ENCODE data around the gene CPVL. TPM values are rescaled to one million over a fixed set of nuclear protein-coding genes. Genes with fewer than 3 reads are reported as not detected.

Gene CPVL
- total and polyA plus RNA-seq, 2 of the 8 experiments (the other 6 are each of a cell fraction or from before 2014, with no cell fraction given) = 40.0 to 55.0 TPM

DNA sequence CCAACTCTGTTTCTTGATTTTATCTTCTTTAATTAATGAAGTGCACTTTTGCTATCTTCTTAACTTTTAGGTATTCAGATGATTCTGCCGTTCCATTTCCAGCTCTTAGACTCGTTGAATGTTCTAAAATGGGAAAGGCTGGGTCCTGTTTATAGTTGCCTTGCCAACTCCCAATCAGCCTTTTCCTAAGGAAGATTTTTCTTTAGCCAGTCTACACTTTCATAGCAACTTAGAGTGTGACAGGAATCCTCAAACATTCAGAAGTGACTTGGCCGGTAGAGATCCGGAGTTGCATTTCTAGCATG, 165.2 kb downstream of the CPVL start:
- no peaks in the 10 kb centered on the region for H3K27me3 ChIP-seq (replicated peaks in 1 of 4; ENCODE audit: control insufficient read depth in 3 of 4, extremely low read depth in 1 of 4, insufficient read depth in 3 of 4, low read length in 3 of 4)
- no peaks in the 10 kb centered on the region for H3K36me3 ChIP-seq (ENCODE audit: control insufficient read depth in 2 of 4, insufficient read depth in 4 of 4, low read length in 3 of 4)
- no peak overlapping the region for H3K9ac ChIP-seq (replicated peaks in 1 of 4; ENCODE audit: extremely low read depth in 1 of 4, low read depth in 3 of 4, low read length in 3 of 4)
- H3K4me2 ChIP-seq (ENCODE audit: insufficient read depth in 1 of 2, low read depth in 2 of 2, low read length in 2 of 2) = no peak overlapping the region
- no peaks in the 10 kb centered on the region for H3K79me1 ChIP-seq (ENCODE audit: low read depth, low read length)
- H3K4ac ChIP-seq (replicated peaks; ENCODE audit: insufficient read length, low read depth, low read length) = no peak overlapping the region
- H4K5ac ChIP-seq (ENCODE audit: insufficient read length, low read depth, low read length) = no peak overlapping the region
- H2BK15ac ChIP-seq (ENCODE audit: low read length) = no peak overlapping the region
- H2AFZ ChIP-seq (ENCODE audit: low read length) = no peak overlapping the region
- H4K8ac ChIP-seq (ENCODE audit: extremely low read depth, insufficient read depth, low read length) = no peak overlapping the region
- no peak overlapping the region for H2BK5ac ChIP-seq (ENCODE audit: low read depth, low read length)
- no peak overlapping the region for H3K18ac ChIP-seq (ENCODE audit: extremely low read depth, low read length)
- H3K23me2 ChIP-seq (ENCODE audit: low read depth, low read length) = no peaks in the 10 kb centered on the region
- no peak overlapping the region for H2BK20ac ChIP-seq (ENCODE audit: low read length)
- TF ChIP-seq CHD1 (IDR thresholded peaks at IDR 0.05; ENCODE audit: low read depth, low read length) = no peak
- H3K4me1 ChIP-seq (replicated peaks in 1 of 4; ENCODE audit: control insufficient read depth in 3 of 4, insufficient read depth in 4 of 4, low read length in 3 of 4) = peaks cover 5 to 14% (median 11%) of the 10 kb centered on the region in 4 experiments
- 86% methylated on average over 4 of the region's 4 CpGs; no CpG with 5 or more reads in 1 of the 2 experiments for WGBS, 2 experiments (ENCODE audit: extremely low coverage in 1 of 2, insufficient coverage in 1 of 2, insufficient read length in 1 of 2, insufficient replicate concordance in 2 of 2, low coverage in 1 of 2, low lambda C conversion rate in 2 of 2, missing lambda C conversion rate in 1 of 2)
- H3K27ac ChIP-seq (ENCODE audit: low read depth, low read length) = no peak overlapping the region
- no peak for FAIRE-seq
- H4K20me1 ChIP-seq (replicated peaks in 1 of 2; ENCODE audit: control insufficient read depth in 1 of 2, insufficient read depth in 2 of 2, low read length in 2 of 2) = no peaks in the 10 kb centered on the region
- no peak overlapping the region for H3K4me3 ChIP-seq (ENCODE audit: extremely low read depth in 1 of 4, insufficient read depth in 2 of 4, low read depth in 3 of 4, low read length in 4 of 4)
- no peak overlapping the region for H4K91ac ChIP-seq (replicated peaks; ENCODE audit: insufficient read length, low read length)
- no peak for DNase-seq (ENCODE audit: low read depth in 1 of 2, low spot score in 2 of 2)
- H3K23ac ChIP-seq (ENCODE audit: insufficient read length) = no peak overlapping the region
- H3K9me3 ChIP-seq (ENCODE audit: insufficient read depth in 2 of 2, low read depth in 1 of 2, low read length in 1 of 2) = no peaks in the 10 kb centered on the region
- H3K79me2 ChIP-seq (ENCODE audit: control insufficient read depth in 1 of 2, insufficient read depth in 2 of 2, low read length in 2 of 2) = no peaks in the 10 kb centered on the region
- no peak overlapping the region for H3K14ac ChIP-seq (ENCODE audit: insufficient read length)
- H2BK12ac ChIP-seq (ENCODE audit: low read depth, low read length) = no peak overlapping the region
- POLR2A ChIA-PET (ENCODE audit: partially characterized antibody) = interaction anchor here (1.0 to 3.0 kb wide), 3 partner anchors 10 to 24 kb away, joined by 3 to 7 read pairs (median 5); no protein-coding TSS in a partner anchor
- H2AK5ac ChIP-seq (ENCODE audit: low read depth, low read length) = no peak overlapping the region
- CTCF ChIA-PET (ENCODE audit: partially characterized antibody) = interaction anchor here (1.2 to 10.0 kb wide), 7 partner anchors 9 to 125 kb away, joined by 3 to 59 read pairs (median 5); partner anchors contain the start of gene TRIL
- H3K56ac ChIP-seq (replicated peaks; ENCODE audit: insufficient read length, low read depth, low read length) = no peak overlapping the region
- H2BK120ac ChIP-seq (replicated peaks; ENCODE audit: low read depth, low read length) = no peak overlapping the region

Data from H1 (cell line).